Measurements from ENCODE around the gene ARHGAP21.

DNA sequence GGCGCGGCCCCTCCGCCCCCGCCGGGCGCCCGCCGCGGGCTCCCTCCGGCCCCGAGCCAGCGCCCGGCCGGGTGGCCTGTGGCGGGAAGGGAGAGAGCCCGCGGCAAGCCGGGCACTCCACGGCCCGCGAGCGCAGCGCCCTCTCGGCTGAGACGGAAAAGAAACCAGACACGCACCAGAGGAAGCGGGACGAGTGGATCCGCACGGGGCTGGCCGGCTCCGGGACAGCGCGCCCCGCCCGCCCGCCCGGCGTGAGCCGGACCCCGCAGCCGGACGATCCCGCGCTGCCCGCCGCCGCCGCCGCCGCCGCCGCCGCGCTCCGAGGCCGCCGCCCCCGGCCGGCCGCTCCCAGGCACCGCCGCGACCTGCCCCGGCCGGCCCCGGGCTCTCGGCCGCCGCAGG is 300 bp downstream of the ARHGAP21 start:
- TF ChIP-seq, protein P1, sequence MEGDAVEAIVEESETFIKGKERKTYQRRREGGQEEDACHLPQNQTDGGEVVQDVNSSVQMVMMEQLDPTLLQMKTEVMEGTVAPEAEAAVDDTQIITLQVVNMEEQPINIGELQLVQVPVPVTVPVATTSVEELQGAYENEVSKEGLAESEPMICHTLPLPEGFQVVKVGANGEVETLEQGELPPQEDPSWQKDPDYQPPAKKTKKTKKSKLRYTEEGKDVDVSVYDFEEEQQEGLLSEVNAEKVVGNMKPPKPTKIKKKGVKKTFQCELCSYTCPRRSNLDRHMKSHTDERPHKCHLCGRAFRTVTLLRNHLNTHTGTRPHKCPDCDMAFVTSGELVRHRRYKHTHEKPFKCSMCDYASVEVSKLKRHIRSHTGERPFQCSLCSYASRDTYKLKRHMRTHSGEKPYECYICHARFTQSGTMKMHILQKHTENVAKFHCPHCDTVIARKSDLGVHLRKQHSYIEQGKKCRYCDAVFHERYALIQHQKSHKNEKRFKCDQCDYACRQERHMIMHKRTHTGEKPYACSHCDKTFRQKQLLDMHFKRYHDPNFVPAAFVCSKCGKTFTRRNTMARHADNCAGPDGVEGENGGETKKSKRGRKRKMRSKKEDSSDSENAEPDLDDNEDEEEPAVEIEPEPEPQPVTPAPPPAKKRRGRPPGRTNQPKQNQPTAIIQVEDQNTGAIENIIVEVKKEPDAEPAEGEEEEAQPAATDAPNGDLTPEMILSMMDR (IDR thresholded peaks at IDR 0.05) = no peak
- no peak for TF ChIP-seq POLR2A (IDR thresholded peaks at IDR 0.05)

All from esophagus squamous epithelium (tissue), 4 donors.